ENCODE measurements around the gene LIN7C. TPM values are rescaled to one million over a fixed set of nuclear protein-coding genes. Genes with fewer than 3 reads are reported as not detected.

The LIN7C gene
- total and polyA plus RNA-seq, 2 donors (not counting 1 experiment from before 2014, with no cell fraction given): 6.2 to 24.2 TPM

GRCh38 chr11:27535103-27535502 lies 28.5 kb upstream of the LIN7C start:
- no CpG with 5 or more reads among the region's 2 CpGs for WGBS (ENCODE audit: insufficient coverage)
- no peaks in the 10 kb centered on the region for H3K27me3 ChIP-seq (replicated peaks in 1 of 4; ENCODE audit: control extremely low read depth in 1 of 4, control insufficient read depth in 3 of 4, insufficient read depth in 4 of 4, low read length in 3 of 4)

More at GRCh38 chr11:27535103-27535502, 28.5 kb upstream of the LIN7C start:
- Histone ChIP-seq H3K9ac (ENCODE audit: low read length) (no peak overlapping the region), H3K9me3 (ENCODE audit: control extremely low read depth in 1 of 3, control insufficient read depth in 2 of 3, insufficient read depth in 1 of 3, low read length in 2 of 3) (no peaks in the 10 kb centered on the region), H3K4me1 (ENCODE audit: control insufficient read depth in 2 of 2, insufficient read depth in 2 of 2, low read length in 2 of 2) (no peaks in the 10 kb centered on the region), H4K20me1 (ENCODE audit: control insufficient read depth, insufficient read depth, low read length, poor library complexity, severe bottlenecking) (no peaks in the 10 kb centered on the region), H3K27ac (ENCODE audit: low read length in 2 of 2) (no peak overlapping the region), H2AFZ (ENCODE audit: insufficient read depth, low read depth, low read length, poor library complexity, severe bottlenecking) (no peak overlapping the region), H3K4me2 (replicated peaks; ENCODE audit: low read depth, low read length, poor library complexity, severe bottlenecking) (no peak overlapping the region), H3K4me3 (ENCODE audit: control extremely low read depth in 1 of 5, extremely low read depth in 1 of 5, insufficient read depth in 1 of 5, low read depth in 2 of 5, low read length in 4 of 5) (no peak overlapping the region), H3K36me3 (replicated peaks in 1 of 2; ENCODE audit: control extremely low read depth in 1 of 2, control insufficient read depth in 1 of 2, extremely low read depth in 1 of 2, insufficient read depth in 2 of 2, low read length in 1 of 2) (no peaks in the 10 kb centered on the region), H3K79me2 (ENCODE audit: control insufficient read depth, insufficient read depth, low read length) (no peaks in the 10 kb centered on the region)
- H3K4me1 Mint-ChIP-seq: no peaks in the 10 kb centered on the region
- H3K27me3 Mint-ChIP-seq: peaks cover 3% of the 10 kb centered on the region
- TF ChIP-seq EZH2 (IDR thresholded peaks at IDR 0.05; ENCODE audit: borderline replicate concordance, insufficient read depth, low read depth, low read length, poor library complexity, severe bottlenecking) (no peak), CTCF (IDR thresholded peaks at IDR 0.05) (no peak)
- intact Hi-C loops (cut with micrococcal nuclease): no loop called here
- H3K9me3 Mint-ChIP-seq (ENCODE audit: insufficient read depth): no peaks in the 10 kb centered on the region
- POLR2A ChIA-PET: no interaction called here
- CTCF ChIA-PET: no interaction called here
- no peak overlapping the region for H3K27ac Mint-ChIP-seq
- DNase-seq (no peak), ATAC-seq (ENCODE audit: low read depth) (no peak)
- H3K4me3 Mint-ChIP-seq: no peak overlapping the region
